ENCODE results near the gene FKBP3. TPM values are rescaled to one million over a fixed set of nuclear protein-coding genes. Genes with fewer than 3 reads are reported as not detected.

The FKBP3 gene
- total and polyA plus RNA-seq, 2 donors (not counting 3 experiments of a cell fraction or from before 2014, with no cell fraction given), result 23.2 to 92.9 TPM

DNA sequence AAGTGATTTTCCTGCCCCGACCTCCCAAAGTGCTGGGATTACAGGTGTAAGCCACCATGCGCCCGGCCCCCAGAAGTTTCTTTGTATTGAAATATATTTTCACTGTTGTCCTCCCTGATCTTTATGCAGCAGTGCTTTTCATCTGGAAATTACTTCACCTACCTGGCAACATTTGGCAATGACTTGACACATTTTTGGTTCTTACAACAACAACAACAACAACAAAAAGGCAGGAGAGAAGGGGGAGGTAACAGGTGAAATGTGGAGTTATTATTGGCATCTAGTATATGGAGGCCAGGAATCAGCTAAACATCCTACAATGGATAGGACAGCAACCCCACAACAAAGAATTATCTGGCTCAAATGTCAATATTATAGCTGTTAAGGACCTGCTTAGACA is 15.3 kb upstream of the FKBP3 start:
- H3K9me1 ChIP-seq (replicated peaks; ENCODE audit: control insufficient read depth, extremely low read depth, insufficient read depth, low read length), result no peaks in the 10 kb centered on the region
- DNase-seq (ENCODE audit: low read depth, low spot score) (no peak), FAIRE-seq (no peak)
- TF ChIP-seq JUN (IDR thresholded peaks at IDR 0.05; ENCODE audit: borderline replicate concordance, insufficient read depth, insufficient read length, low read depth) (no peak), FOS (IDR thresholded peaks at IDR 0.05; ENCODE audit: borderline replicate concordance, insufficient read depth, low read length) (no peak), GATA2 (IDR thresholded peaks at IDR 0.05; ENCODE audit: insufficient read depth, insufficient read length, low read depth, low read length) (no peak), MYC (IDR thresholded peaks at IDR 0.05; ENCODE audit: low read depth, low read length) (no peak)
- no peak overlapping the region for H2AFZ ChIP-seq (ENCODE audit: low read depth, low read length)
- H3K27ac ChIP-seq (ENCODE audit: insufficient read depth, low read depth, low read length), result no peak overlapping the region
- CTCF ChIA-PET, result interaction anchor here (1.6 to 2.0 kb wide), 2 partner anchors 9 to 104 kb away, joined by 3 to 7 read pairs; partner anchors contain the start of gene MIS18BP1
- H3K79me2 ChIP-seq (ENCODE audit: control insufficient read depth, insufficient read depth, low read length), result peaks cover 6% of the 10 kb centered on the region
- POLR2A ChIA-PET, result no interaction called here
- no peaks in the 10 kb centered on the region for H4K20me1 ChIP-seq (replicated peaks; ENCODE audit: control insufficient read depth, extremely low read depth, insufficient read depth, low read length)
- no peaks in the 10 kb centered on the region for H3K36me3 ChIP-seq (ENCODE audit: control insufficient read depth in 2 of 2, extremely low read depth in 1 of 2, insufficient read depth in 2 of 2, low read length in 2 of 2)
- H3K4me2 ChIP-seq (ENCODE audit: insufficient read depth, low read length), result no peak overlapping the region
- H3K9ac ChIP-seq (replicated peaks; ENCODE audit: extremely low read depth, insufficient read depth, low read length), result no peak overlapping the region
- H3K9me3 ChIP-seq (replicated peaks; ENCODE audit: control insufficient read depth, insufficient read depth, low read length), result no peaks in the 10 kb centered on the region
- no peak overlapping the region for H3K4me3 ChIP-seq (replicated peaks in 1 of 3; ENCODE audit: insufficient read depth in 1 of 3, low read depth in 1 of 3, low read length in 3 of 3)
- no peaks in the 10 kb centered on the region for H3K4me1 ChIP-seq (ENCODE audit: control insufficient read depth, extremely low read depth, insufficient read depth, low read length)
- dilution Hi-C loops (cut with MboI; ENCODE audit: extremely low pct_ligation_motif_present, low sequenced_read_pairs), result no loop called here
- BruUV-seq (replicated peaks), result no TSS peak
- H3K27me3 ChIP-seq (ENCODE audit: control insufficient read depth in 2 of 2, insufficient read depth in 2 of 2, low read length in 2 of 2), result no peaks in the 10 kb centered on the region
- intact Hi-C loops (cut with micrococcal nuclease), result no loop called here

DNA sequence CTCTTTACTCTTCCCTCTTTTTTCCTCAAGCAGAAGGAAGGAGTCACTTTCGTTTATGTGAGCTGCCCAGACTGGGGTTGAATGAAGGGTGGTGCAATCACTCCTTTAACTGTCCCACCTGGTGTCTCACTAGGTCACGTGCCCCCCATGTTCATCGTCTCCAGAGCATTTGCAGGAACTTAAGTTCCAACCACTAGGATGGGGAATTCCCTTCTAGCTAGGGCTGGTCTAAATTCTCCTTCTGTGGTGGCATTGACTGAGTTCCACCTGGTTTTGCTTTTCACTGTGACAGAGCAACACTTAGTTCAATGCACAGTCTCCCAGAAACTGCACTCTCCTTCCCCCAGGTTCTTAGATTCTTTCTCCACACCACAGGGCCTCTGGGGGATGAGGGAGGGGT is 10.9 kb upstream of the FKBP3 start:
- DNase-seq (ENCODE audit: low read depth, low spot score) (no peak), FAIRE-seq (no peak)
- peaks cover 15% of the 10 kb centered on the region for H3K79me2 ChIP-seq (ENCODE audit: control insufficient read depth, insufficient read depth, low read length)
- no peaks in the 10 kb centered on the region for H3K9me3 ChIP-seq (replicated peaks; ENCODE audit: control insufficient read depth, insufficient read depth, low read length)
- H3K9me1 ChIP-seq (replicated peaks; ENCODE audit: control insufficient read depth, extremely low read depth, insufficient read depth, low read length), result no peaks in the 10 kb centered on the region
- H3K27me3 ChIP-seq (ENCODE audit: control insufficient read depth in 2 of 2, insufficient read depth in 2 of 2, low read length in 2 of 2), result no peaks in the 10 kb centered on the region
- H2AFZ ChIP-seq (ENCODE audit: low read depth, low read length), result no peak overlapping the region
- H3K4me1 ChIP-seq (ENCODE audit: control insufficient read depth, extremely low read depth, insufficient read depth, low read length), result no peaks in the 10 kb centered on the region
- dilution Hi-C loops (cut with MboI; ENCODE audit: extremely low pct_ligation_motif_present, low sequenced_read_pairs), result no loop called here
- no peak overlapping the region for H3K27ac ChIP-seq (ENCODE audit: insufficient read depth, low read depth, low read length)
- H3K4me2 ChIP-seq (ENCODE audit: insufficient read depth, low read length), result no peak overlapping the region
- TF ChIP-seq, protein P1, sequence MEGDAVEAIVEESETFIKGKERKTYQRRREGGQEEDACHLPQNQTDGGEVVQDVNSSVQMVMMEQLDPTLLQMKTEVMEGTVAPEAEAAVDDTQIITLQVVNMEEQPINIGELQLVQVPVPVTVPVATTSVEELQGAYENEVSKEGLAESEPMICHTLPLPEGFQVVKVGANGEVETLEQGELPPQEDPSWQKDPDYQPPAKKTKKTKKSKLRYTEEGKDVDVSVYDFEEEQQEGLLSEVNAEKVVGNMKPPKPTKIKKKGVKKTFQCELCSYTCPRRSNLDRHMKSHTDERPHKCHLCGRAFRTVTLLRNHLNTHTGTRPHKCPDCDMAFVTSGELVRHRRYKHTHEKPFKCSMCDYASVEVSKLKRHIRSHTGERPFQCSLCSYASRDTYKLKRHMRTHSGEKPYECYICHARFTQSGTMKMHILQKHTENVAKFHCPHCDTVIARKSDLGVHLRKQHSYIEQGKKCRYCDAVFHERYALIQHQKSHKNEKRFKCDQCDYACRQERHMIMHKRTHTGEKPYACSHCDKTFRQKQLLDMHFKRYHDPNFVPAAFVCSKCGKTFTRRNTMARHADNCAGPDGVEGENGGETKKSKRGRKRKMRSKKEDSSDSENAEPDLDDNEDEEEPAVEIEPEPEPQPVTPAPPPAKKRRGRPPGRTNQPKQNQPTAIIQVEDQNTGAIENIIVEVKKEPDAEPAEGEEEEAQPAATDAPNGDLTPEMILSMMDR (IDR thresholded peaks at IDR 0.05; ENCODE audit: extremely low read depth in 1 of 2, insufficient read depth in 1 of 2, low read depth in 1 of 2, low read length in 2 of 2), result no peak
- TF ChIP-seq POLR2AphosphoS5 (IDR thresholded peaks at IDR 0.05; ENCODE audit: insufficient read depth, low read depth, low read length) (no peak), JUN (IDR thresholded peaks at IDR 0.05; ENCODE audit: borderline replicate concordance, insufficient read depth, insufficient read length, low read depth) (no peak), EZH2 (IDR thresholded peaks at IDR 0.05; ENCODE audit: borderline replicate concordance, low read depth, low read length, severe bottlenecking) (no peak), GATA2 (IDR thresholded peaks at IDR 0.05; ENCODE audit: insufficient read depth, insufficient read length, low read depth, low read length) (no peak), POLR2A (IDR thresholded peaks at IDR 0.05; ENCODE audit: low read depth, low read length) (no peak), FOS (IDR thresholded peaks at IDR 0.05; ENCODE audit: borderline replicate concordance, insufficient read depth, low read length) (no peak), MYC (IDR thresholded peaks at IDR 0.05; ENCODE audit: low read depth, low read length) (no peak)
- TF ChIP-seq, protein P2, sequence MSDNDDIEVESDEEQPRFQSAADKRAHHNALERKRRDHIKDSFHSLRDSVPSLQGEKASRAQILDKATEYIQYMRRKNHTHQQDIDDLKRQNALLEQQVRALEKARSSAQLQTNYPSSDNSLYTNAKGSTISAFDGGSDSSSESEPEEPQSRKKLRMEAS (IDR thresholded peaks at IDR 0.05; ENCODE audit: insufficient read depth, insufficient read length), result no peak
- H3K9ac ChIP-seq (replicated peaks; ENCODE audit: extremely low read depth, insufficient read depth, low read length), result no peak overlapping the region
- BruUV-seq (replicated peaks), result no TSS peak
- intact Hi-C loops (cut with micrococcal nuclease), result no loop called here
- H3K4me3 ChIP-seq (replicated peaks in 1 of 3; ENCODE audit: insufficient read depth in 1 of 3, low read depth in 1 of 3, low read length in 3 of 3), result no peak overlapping the region
- H4K20me1 ChIP-seq (replicated peaks; ENCODE audit: control insufficient read depth, extremely low read depth, insufficient read depth, low read length), result no peaks in the 10 kb centered on the region
- ChIA-PET POLR2A (no interaction called here), CTCF (no interaction called here)
- no peaks in the 10 kb centered on the region for H3K36me3 ChIP-seq (ENCODE audit: control insufficient read depth in 2 of 2, extremely low read depth in 1 of 2, insufficient read depth in 2 of 2, low read length in 2 of 2)

All from endothelial cell of umbilical vein (primary cell).